SK-N-SH (cell line): ENCODE measurements around the gene CIPC.

Source experiments
- CHD2 ChIP-seq: fragments of 150-350 bp; IDR thresholded peaks from 2 replicates; pipeline ENCODE4 v1.6.1; 2018; ENCODE audit warnings: low read length; ENCODE audit not compliant: partially characterized antibody
- EP300 ChIP-seq, 2 experiments: IDR thresholded peaks; 2 replicates each; pipeline versions ENCODE4 v1.4.0 to v1.6.1; 2012; ENCODE audit warnings: borderline replicate concordance in 1 of 2, low read depth in 1 of 2, low read length in 1 of 2
- POLR2AphosphoS5 ChIP-seq: IDR thresholded peaks from 2 replicates; pipeline ENCODE4 v1.6.1; 2012; ENCODE audit warnings: low read depth, low read length
- SMC3 ChIP-seq: IDR thresholded peaks from 2 replicates; pipeline ENCODE4 v1.6.1; 2012; ENCODE audit warnings: low read depth, low read length, improper control_type of control experiment
- TEAD4 ChIP-seq: IDR thresholded peaks from 2 replicates; pipeline ENCODE4 v1.4.0; 2012; ENCODE audit warnings: mild to moderate bottlenecking, borderline replicate concordance; ENCODE audit not compliant: insufficient read depth
- TF ChIP-seq, protein P1 (sequence below): fragments of 200-600 bp; sonication (generic); IDR thresholded peaks from 2 replicates; pipeline ENCODE4 v1.6.1; 2017; ENCODE audit warnings: antibody characterized with exemption, mild to moderate bottlenecking, moderate library complexity
- TF ChIP-seq, protein P2 (sequence below): IDR thresholded peaks from 2 replicates; pipeline ENCODE4 v1.6.1; 2012; ENCODE audit warnings: mild to moderate bottlenecking, low read depth, low read length, moderate library complexity
- TF ChIP-seq, protein P3 (sequence below): fragments of 150-350 bp; IDR thresholded peaks from 2 replicates; pipeline ENCODE4 v1.6.1; 2017; ENCODE audit warnings: antibody characterized with exemption, low read length, low read depth, borderline replicate concordance
- TF ChIP-seq, protein P4 (sequence below): IDR thresholded peaks from 2 replicates; pipeline ENCODE4; 2012
- TF ChIP-seq, protein P5 (sequence below): IDR thresholded peaks from 2 replicates; pipeline ENCODE4 v1.4.0; 2012; ENCODE audit warnings: low read depth

DNA sequence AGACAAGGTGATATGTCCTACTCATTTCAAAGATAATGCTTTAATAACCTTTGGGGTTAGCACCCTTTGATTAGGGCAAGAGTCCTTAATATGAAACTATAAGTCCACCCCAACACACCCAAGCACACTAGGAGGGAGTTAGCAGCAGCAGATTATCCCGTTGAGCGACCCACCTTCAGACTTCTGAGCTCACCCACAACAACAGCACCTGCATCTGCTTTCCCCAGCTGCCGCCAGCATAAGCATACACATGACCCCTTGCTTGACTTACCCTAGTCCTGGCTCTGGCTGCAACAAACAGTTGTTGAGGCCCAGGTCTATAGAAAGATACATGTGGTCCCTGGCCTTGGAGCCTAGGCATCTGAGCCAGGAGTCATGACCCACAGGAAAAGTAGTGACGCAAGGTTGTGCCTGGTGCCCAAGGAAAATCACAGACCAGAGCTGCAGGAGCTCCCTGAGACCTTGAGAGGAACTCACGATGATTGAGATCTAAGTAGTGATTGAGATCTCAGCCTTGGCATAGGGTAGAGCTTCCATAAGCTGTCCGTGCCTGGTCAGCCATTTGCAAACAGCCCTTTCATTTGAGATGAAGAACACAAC is 24.6 kb downstream of the CIPC start:
- TF ChIP-seq, protein P1, sequence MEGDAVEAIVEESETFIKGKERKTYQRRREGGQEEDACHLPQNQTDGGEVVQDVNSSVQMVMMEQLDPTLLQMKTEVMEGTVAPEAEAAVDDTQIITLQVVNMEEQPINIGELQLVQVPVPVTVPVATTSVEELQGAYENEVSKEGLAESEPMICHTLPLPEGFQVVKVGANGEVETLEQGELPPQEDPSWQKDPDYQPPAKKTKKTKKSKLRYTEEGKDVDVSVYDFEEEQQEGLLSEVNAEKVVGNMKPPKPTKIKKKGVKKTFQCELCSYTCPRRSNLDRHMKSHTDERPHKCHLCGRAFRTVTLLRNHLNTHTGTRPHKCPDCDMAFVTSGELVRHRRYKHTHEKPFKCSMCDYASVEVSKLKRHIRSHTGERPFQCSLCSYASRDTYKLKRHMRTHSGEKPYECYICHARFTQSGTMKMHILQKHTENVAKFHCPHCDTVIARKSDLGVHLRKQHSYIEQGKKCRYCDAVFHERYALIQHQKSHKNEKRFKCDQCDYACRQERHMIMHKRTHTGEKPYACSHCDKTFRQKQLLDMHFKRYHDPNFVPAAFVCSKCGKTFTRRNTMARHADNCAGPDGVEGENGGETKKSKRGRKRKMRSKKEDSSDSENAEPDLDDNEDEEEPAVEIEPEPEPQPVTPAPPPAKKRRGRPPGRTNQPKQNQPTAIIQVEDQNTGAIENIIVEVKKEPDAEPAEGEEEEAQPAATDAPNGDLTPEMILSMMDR: no peak
- TF ChIP-seq, protein P2, sequence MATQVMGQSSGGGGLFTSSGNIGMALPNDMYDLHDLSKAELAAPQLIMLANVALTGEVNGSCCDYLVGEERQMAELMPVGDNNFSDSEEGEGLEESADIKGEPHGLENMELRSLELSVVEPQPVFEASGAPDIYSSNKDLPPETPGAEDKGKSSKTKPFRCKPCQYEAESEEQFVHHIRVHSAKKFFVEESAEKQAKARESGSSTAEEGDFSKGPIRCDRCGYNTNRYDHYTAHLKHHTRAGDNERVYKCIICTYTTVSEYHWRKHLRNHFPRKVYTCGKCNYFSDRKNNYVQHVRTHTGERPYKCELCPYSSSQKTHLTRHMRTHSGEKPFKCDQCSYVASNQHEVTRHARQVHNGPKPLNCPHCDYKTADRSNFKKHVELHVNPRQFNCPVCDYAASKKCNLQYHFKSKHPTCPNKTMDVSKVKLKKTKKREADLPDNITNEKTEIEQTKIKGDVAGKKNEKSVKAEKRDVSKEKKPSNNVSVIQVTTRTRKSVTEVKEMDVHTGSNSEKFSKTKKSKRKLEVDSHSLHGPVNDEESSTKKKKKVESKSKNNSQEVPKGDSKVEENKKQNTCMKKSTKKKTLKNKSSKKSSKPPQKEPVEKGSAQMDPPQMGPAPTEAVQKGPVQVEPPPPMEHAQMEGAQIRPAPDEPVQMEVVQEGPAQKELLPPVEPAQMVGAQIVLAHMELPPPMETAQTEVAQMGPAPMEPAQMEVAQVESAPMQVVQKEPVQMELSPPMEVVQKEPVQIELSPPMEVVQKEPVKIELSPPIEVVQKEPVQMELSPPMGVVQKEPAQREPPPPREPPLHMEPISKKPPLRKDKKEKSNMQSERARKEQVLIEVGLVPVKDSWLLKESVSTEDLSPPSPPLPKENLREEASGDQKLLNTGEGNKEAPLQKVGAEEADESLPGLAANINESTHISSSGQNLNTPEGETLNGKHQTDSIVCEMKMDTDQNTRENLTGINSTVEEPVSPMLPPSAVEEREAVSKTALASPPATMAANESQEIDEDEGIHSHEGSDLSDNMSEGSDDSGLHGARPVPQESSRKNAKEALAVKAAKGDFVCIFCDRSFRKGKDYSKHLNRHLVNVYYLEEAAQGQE: no peak
- no peak for TF ChIP-seq EP300 (IDR thresholded peaks at IDR 0.05; ENCODE audit: borderline replicate concordance in 1 of 2, low read depth in 1 of 2, low read length in 1 of 2)
- TF ChIP-seq, protein P3, sequence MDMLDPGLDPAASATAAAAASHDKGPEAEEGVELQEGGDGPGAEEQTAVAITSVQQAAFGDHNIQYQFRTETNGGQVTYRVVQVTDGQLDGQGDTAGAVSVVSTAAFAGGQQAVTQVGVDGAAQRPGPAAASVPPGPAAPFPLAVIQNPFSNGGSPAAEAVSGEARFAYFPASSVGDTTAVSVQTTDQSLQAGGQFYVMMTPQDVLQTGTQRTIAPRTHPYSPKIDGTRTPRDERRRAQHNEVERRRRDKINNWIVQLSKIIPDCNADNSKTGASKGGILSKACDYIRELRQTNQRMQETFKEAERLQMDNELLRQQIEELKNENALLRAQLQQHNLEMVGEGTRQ: no peak
- TF ChIP-seq POLR2AphosphoS5: no peak
- no peak for TF ChIP-seq CHD2
- TF ChIP-seq, protein P4, sequence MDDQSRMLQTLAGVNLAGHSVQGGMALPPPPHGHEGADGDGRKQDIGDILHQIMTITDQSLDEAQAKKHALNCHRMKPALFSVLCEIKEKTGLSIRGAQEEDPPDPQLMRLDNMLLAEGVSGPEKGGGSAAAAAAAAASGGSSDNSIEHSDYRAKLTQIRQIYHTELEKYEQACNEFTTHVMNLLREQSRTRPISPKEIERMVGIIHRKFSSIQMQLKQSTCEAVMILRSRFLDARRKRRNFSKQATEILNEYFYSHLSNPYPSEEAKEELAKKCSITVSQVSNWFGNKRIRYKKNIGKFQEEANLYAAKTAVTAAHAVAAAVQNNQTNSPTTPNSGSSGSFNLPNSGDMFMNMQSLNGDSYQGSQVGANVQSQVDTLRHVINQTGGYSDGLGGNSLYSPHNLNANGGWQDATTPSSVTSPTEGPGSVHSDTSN: no peak
- no peak for TF ChIP-seq TEAD4
- TF ChIP-seq SMC3: no peak
- TF ChIP-seq, protein P5, sequence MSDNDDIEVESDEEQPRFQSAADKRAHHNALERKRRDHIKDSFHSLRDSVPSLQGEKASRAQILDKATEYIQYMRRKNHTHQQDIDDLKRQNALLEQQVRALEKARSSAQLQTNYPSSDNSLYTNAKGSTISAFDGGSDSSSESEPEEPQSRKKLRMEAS: no peak
